Activated CD4-positive, alpha-beta T cell treated with anti-CD3 and anti-CD28 coated beads for 24 hours (primary cell): ENCODE data around the gene TACO1.

Experiments used
- DNase-seq, 2 donors: peaks; one replicate each; pipeline ENCODE4 v3.0.0-alpha.2; 2020; ENCODE audit warnings: low read depth in 2 of 2

TACO1 gene

GRCh38 chr17:63601439-63602371 is 1.0 kb downstream of the TACO1 start:
- DNase-seq = no peak

GRCh38 chr17:63609816-63610573 is 9.3 kb downstream of the TACO1 start:
- no peak for DNase-seq

GRCh38 chr17:63610854-63611253 is 10.2 kb downstream of the TACO1 start:
- DNase-seq = no peak

- no peak for DNase-seq
Measured at GRCh38 chr17:63611354-63611753, 10.7 kb downstream of the TACO1 start.

GRCh38 chr17:63613663-63614062 is 13.0 kb downstream of the TACO1 start:
- DNase-seq = no peak

GRCh38 chr17:63621229-63621683 is 20.6 kb downstream of the TACO1 start:
- DNase-seq = no peak

- peak; percentile 94 to 95 for DNase-seq
Measured at GRCh38 chr17:63621684-63622573, 21.2 kb downstream of the TACO1 start, which contains the start of gene MAP3K3. Gene MAP3K3, plus strand, starts transcription at chr17:63622417. Its CDS starts 343 bp downstream, at chr17:63622760.

GRCh38 chr17:63622574-63623390 is 22.1 kb downstream of the TACO1 start:
- DNase-seq = peak; percentile 34 to 46

- no peak for DNase-seq
Measured at GRCh38 chr17:63623786-63624530, 23.3 kb downstream of the TACO1 start.

GRCh38 chr17:63624531-63624880 is 23.8 kb downstream of the TACO1 start:
- no peak for DNase-seq

- DNase-seq = no peak
Measured at GRCh38 chr17:63626551-63627180, 26.0 kb downstream of the TACO1 start.

- DNase-seq = no peak
Measured at GRCh38 chr17:63629627-63630026, 28.9 kb downstream of the TACO1 start.

GRCh38 chr17:63631062-63631461 is 30.4 kb downstream of the TACO1 start:
- no peak for DNase-seq

- DNase-seq = no peak
Measured at GRCh38 chr17:63631626-63632025, 30.9 kb downstream of the TACO1 start.

- no peak for DNase-seq
Measured at GRCh38 chr17:63633742-63634141, 33.0 kb downstream of the TACO1 start.

GRCh38 chr17:63634163-63634562 is 33.5 kb downstream of the TACO1 start:
- no peak for DNase-seq

GRCh38 chr17:63634816-63635215 is 34.1 kb downstream of the TACO1 start:
- no peak for DNase-seq

- DNase-seq = no peak
Measured at GRCh38 chr17:63635290-63635689, 34.6 kb downstream of the TACO1 start.

GRCh38 chr17:63635787-63636186 is 35.1 kb downstream of the TACO1 start:
- DNase-seq = no peak

GRCh38 chr17:63639125-63639524 is 38.4 kb downstream of the TACO1 start:
- no peak for DNase-seq
